ENCODE results near the gene DELE1.
"Not testable (repeated sequence)": the region's sequence is repeated elsewhere in the genome, so short reads cannot be mapped to it uniquely, and the experiment has no call there.

The DELE1 gene

GRCh38 chr5:141883892-141884318, 39.8 kb upstream of the DELE1 start:
- Histone ChIP-seq H4K20me1 (peaks cover 14% of the 10 kb centered on the region; the same call in 1 of the 2 replicates), H3K27ac (no peak overlapping the region), H3K36me3 (no peaks in the 10 kb centered on the region), H3K4me2 (no peak overlapping the region), H3K27me3 (peaks cover 41% of the 10 kb centered on the region), H3K9ac (no peak overlapping the region), H3K4me1 (peaks cover 39% of the 10 kb centered on the region), H3K4me3 (no peak overlapping the region), H3K9me3 (no peaks in the 10 kb centered on the region)
- TF ChIP-seq Cebpa-rat (IDR thresholded peaks at IDR 0.05): no peak

- no peak overlapping the region for H3K27ac ChIP-seq
- H3K9ac ChIP-seq: no peak overlapping the region
- no peaks in the 10 kb centered on the region for H3K36me3 ChIP-seq
- no peak overlapping the region for H3K4me3 ChIP-seq
- TF ChIP-seq Cebpa-rat (IDR thresholded peaks at IDR 0.05): no peak
- no peaks in the 10 kb centered on the region for H3K9me3 ChIP-seq
- no peaks in the 10 kb centered on the region for H4K20me1 ChIP-seq
- H3K27me3 ChIP-seq: peaks cover 6% of the 10 kb centered on the region
- H3K4me2 ChIP-seq: 0 out of 2 replicates have a peak overlapping the region, but pooled peaks have one; percentile 26
- H3K4me1 ChIP-seq: peaks cover 12% of the 10 kb centered on the region
Measured at GRCh38 chr5:141889282-141889871, 34.3 kb upstream of the DELE1 start.

DNA sequence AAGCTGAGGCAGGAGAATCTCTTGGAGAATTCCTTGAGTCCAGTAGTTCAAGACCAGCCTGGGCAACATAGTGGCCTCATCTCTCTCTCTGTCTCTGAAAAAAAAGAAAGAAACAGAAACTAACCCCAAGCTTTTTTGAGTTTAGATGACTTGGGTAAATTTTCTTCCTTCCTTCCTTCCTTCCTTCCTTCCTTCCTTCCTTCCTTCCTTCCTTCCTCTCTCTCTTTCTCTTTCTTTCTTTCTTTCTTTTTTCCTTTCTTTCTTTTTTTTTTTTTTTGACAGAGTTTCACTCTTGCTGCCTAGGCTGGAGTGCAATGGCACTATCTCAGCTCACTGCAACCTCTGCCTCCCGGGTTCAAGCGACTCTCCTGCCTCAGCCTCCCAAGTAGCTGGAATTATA, 33.2 kb upstream of the DELE1 start:
- not testable (repeated sequence) for H3K9me3 ChIP-seq, H4K20me1 ChIP-seq, H3K27ac ChIP-seq, H3K9ac ChIP-seq, H3K36me3 ChIP-seq, H3K4me3 ChIP-seq, H3K27me3 ChIP-seq
- Histone ChIP-seq H3K4me1 (peaks cover 12% of the 10 kb centered on the region), H3K4me2 (0 out of 2 replicates have a peak overlapping the region, but pooled peaks have one; percentile 29)

- Histone ChIP-seq H3K27me3 (no peaks in the 10 kb centered on the region), H3K9ac (no peak overlapping the region), H3K4me1 (no peaks in the 10 kb centered on the region), H3K36me3 (no peaks in the 10 kb centered on the region), H3K4me2 (no peak overlapping the region), H3K9me3 (no peaks in the 10 kb centered on the region), H3K4me3 (no peak overlapping the region), H3K27ac (no peak overlapping the region), H4K20me1 (no peaks in the 10 kb centered on the region)
- TF ChIP-seq Cebpa-rat (IDR thresholded peaks at IDR 0.05): peak; percentile 73; the same call in 1 of the 2 replicates
Measured at GRCh38 chr5:141897425-141897824, 26.2 kb upstream of the DELE1 start.

DNA sequence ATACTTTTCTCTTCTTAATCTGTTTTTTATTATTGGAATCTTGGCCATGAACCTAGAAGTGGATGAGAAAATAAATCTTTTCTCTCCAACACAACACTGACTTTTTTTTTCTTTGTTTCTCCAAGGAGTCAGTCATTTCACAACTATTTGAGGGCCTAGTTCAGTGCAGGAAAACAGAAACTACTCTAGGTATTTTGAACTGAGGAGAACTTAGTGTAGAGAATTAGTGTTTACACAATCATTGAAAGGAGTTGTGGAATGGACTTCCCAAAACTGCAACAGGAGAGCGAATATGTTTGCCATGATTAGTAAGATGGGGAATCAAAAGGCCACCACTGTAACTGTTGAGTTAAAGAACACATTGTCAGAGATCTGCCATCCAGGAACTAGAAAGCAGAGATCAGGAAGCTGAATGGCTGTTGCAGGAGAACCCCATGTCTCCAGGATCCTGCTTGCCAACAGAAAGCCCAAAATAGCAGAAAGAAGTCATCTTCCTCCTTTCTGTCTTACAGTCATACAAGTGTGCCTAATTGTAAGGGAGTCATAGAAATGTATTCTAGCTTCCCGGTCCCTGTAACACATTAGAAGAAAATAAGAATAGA, 25.1 kb upstream of the DELE1 start:
- H3K4me2 ChIP-seq: no peak overlapping the region
- TF ChIP-seq Cebpa-rat (IDR thresholded peaks at IDR 0.05): no peak
- no peaks in the 10 kb centered on the region for H3K4me1 ChIP-seq
- no peaks in the 10 kb centered on the region for H3K9me3 ChIP-seq
- no peak overlapping the region for H3K9ac ChIP-seq
- H3K27me3 ChIP-seq: no peaks in the 10 kb centered on the region
- no peaks in the 10 kb centered on the region for H3K36me3 ChIP-seq
- H3K4me3 ChIP-seq: no peak overlapping the region
- H3K27ac ChIP-seq: no peak overlapping the region
- H4K20me1 ChIP-seq: no peaks in the 10 kb centered on the region

DNA sequence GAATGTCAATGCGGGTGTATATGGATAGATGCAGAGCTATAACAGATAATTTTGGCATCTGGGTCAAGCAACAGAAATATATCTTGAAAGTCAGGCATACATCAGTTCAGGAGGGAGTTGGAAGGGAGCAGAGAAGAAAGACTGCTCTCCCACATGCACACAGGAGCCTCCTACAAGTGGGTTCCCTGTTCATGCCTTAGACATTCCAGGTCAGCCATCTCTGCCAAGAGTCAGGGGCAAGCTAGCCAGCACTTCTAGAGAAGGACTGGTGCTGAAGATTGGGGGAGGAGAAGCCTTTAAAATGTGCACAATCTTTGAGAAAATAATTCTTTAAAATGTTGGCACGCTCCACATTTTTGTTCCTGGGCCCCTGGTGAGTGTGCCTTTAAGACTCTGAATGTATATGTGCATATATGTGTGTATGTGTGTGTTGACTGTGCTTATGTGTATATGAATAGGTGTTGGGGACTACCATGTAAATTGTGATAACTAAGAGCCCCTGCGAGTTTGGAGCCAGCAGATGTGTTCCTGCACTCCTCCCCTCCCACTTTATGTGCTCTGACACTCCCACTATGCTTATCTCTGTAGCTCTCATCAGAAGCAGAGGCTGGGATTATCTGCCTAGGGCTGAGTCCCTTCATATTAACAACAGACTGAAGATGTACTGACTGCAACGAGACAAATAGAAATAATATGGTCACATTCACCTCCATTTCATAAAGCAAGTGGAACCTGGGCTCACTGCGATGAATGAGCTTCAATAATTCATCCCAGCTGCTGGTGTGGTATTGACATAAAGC, 21.5 kb upstream of the DELE1 start:
- H3K9ac ChIP-seq: no peak overlapping the region
- no peak overlapping the region for H3K4me2 ChIP-seq
- H3K9me3 ChIP-seq: peaks cover 9% of the 10 kb centered on the region; the same call in 1 of the 2 replicates
- no peaks in the 10 kb centered on the region for H3K36me3 ChIP-seq
- H3K4me1 ChIP-seq: no peaks in the 10 kb centered on the region
- TF ChIP-seq Cebpa-rat (IDR thresholded peaks at IDR 0.05): no peak
- H3K4me3 ChIP-seq: no peak overlapping the region
- H4K20me1 ChIP-seq: no peaks in the 10 kb centered on the region
- no peak overlapping the region for H3K27ac ChIP-seq
- H3K27me3 ChIP-seq: no peaks in the 10 kb centered on the region

GRCh38 chr5:141903261-141903660, 20.4 kb upstream of the DELE1 start:
- no peaks in the 10 kb centered on the region for H3K4me1 ChIP-seq
- no peak overlapping the region for H3K4me2 ChIP-seq
- H3K36me3 ChIP-seq: no peaks in the 10 kb centered on the region
- no peak overlapping the region for H3K27ac ChIP-seq
- H3K9ac ChIP-seq: no peak overlapping the region
- H3K9me3 ChIP-seq: peaks cover 9% of the 10 kb centered on the region; the same call in 1 of the 2 replicates
- H4K20me1 ChIP-seq: no peaks in the 10 kb centered on the region
- no peaks in the 10 kb centered on the region for H3K27me3 ChIP-seq
- TF ChIP-seq Cebpa-rat (IDR thresholded peaks at IDR 0.05): no peak
- H3K4me3 ChIP-seq: no peak overlapping the region

GRCh38 chr5:141904551-141904950, 19.1 kb upstream of the DELE1 start:
- no peak overlapping the region for H3K27ac ChIP-seq
- no peak overlapping the region for H3K9ac ChIP-seq
- TF ChIP-seq Cebpa-rat (IDR thresholded peaks at IDR 0.05): no peak
- no peak overlapping the region for H3K4me2 ChIP-seq
- peaks cover 9% of the 10 kb centered on the region; the same call in 1 of the 2 replicates for H3K9me3 ChIP-seq
- H3K27me3 ChIP-seq: no peaks in the 10 kb centered on the region
- no peaks in the 10 kb centered on the region for H3K4me1 ChIP-seq
- H4K20me1 ChIP-seq: no peaks in the 10 kb centered on the region
- H3K36me3 ChIP-seq: no peaks in the 10 kb centered on the region
- no peak overlapping the region for H3K4me3 ChIP-seq

DNA sequence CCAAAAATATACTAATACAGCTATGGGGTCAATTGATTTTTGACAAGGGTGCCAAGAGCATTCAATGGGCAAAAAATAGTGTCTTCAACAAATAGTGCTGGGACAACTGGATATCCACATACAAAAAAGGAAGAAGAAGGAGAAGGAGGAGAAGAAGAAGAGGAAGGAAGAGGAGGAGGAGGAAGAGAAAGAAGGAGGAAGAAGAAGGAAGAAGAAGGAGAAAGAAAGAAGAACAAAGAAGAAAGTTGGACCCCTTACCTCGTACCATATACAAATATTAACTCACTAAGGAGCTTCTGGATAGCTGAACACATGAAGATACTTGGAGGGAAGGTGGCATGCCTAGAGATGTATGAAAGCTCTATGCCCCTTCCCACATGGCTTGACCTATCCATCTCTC, 17.2 kb upstream of the DELE1 start:
- TF ChIP-seq Cebpa-rat (IDR thresholded peaks at IDR 0.05): no peak
- H3K4me3 ChIP-seq: no peak overlapping the region
- no peak overlapping the region for H3K4me2 ChIP-seq
- H3K4me1 ChIP-seq: no peaks in the 10 kb centered on the region
- H3K9me3 ChIP-seq: peaks cover 9% of the 10 kb centered on the region; the same call in 1 of the 2 replicates
- no peaks in the 10 kb centered on the region for H4K20me1 ChIP-seq
- H3K27ac ChIP-seq: no peak overlapping the region
- H3K27me3 ChIP-seq: no peaks in the 10 kb centered on the region
- no peak overlapping the region for H3K9ac ChIP-seq
- H3K36me3 ChIP-seq: no peaks in the 10 kb centered on the region

GRCh38 chr5:141906972-141907371, 16.7 kb upstream of the DELE1 start:
- Histone ChIP-seq H4K20me1 (no peaks in the 10 kb centered on the region), H3K36me3 (no peaks in the 10 kb centered on the region), H3K4me3 (no peak overlapping the region), H3K4me1 (no peaks in the 10 kb centered on the region), H3K27me3 (no peaks in the 10 kb centered on the region), H3K9me3 (peaks cover 9% of the 10 kb centered on the region; the same call in 1 of the 2 replicates), H3K4me2 (no peak overlapping the region), H3K27ac (no peak overlapping the region), H3K9ac (no peak overlapping the region)
- no peak for TF ChIP-seq Cebpa-rat (IDR thresholded peaks at IDR 0.05)

Measured in BLaER1 (cell line).